Naive thymus-derived CD4-positive, alpha-beta T cell (primary cell): Measurements from ENCODE around the gene TDRD1. TPM values are rescaled to one million over a fixed set of nuclear protein-coding genes. Genes with fewer than 3 reads are reported as not detected.

ENCODE experiments used
- ATAC-seq: fragments of 150-1000 bp; cut with Tn5 transposase; 2 replicates; pipeline ENCODE4 v1.10.0; 2021; ENCODE audit warnings: mild to moderate bottlenecking, moderate library complexity
- CTCF ChIA-PET: fragments of 350-600 bp; sonication (Branson Sonifier 250); formaldehyde crosslinking; loops from one replicate; lab custom pipeline; 2021; ENCODE audit warnings: antibody characterized with exemption; lab: Charles Lee
- POLR2A ChIA-PET: fragments of 350-600 bp; sonication (Branson Sonifier 250); formaldehyde crosslinking; loops from one replicate; lab custom pipeline; 2021; ENCODE audit warnings: antibody characterized with exemption, inconsistent platforms; lab: Charles Lee
- DNase-seq, 9 donors: peaks; one replicate each; pipeline versions ENCODE4 v3.0.0 to v3.0.0-alpha.2; 2020 to 2022; ENCODE audit warnings: mixed read lengths in 1 of 9
- H3K27ac ChIP-seq: one replicate; pipeline ENCODE4 v1.7.0; 2013; ENCODE audit warnings: mild to moderate bottlenecking, low read depth, low read length, moderate library complexity
- H3K27me3 ChIP-seq, 2 donors: one replicate each; pipeline ENCODE4 v1.7.0; 2013; ENCODE audit warnings: low read length in 2 of 2, mild to moderate bottlenecking in 2 of 2, moderate library complexity in 2 of 2; ENCODE audit not compliant: control insufficient read depth in 2 of 2, insufficient read depth in 2 of 2
- H3K36me3 ChIP-seq, 3 experiments: 1 replicate in 2 of 3; 2 replicates in 1 of 3; pipeline ENCODE4 v1.7.0; 2013; ENCODE audit warnings: low read length in 3 of 3, mild to moderate bottlenecking in 3 of 3, moderate library complexity in 1 of 3; ENCODE audit not compliant: insufficient read depth in 3 of 3, control insufficient read depth in 2 of 3
- H3K4me1 ChIP-seq, 2 donors: one replicate each; pipeline ENCODE4 v1.7.0; 2013; ENCODE audit warnings: low read length in 2 of 2, mild to moderate bottlenecking in 2 of 2, moderate library complexity in 1 of 2; ENCODE audit not compliant: control insufficient read depth in 2 of 2, insufficient read depth in 2 of 2
- H3K4me3 ChIP-seq: 2 replicates; pipeline ENCODE4 v1.7.0; 2013; ENCODE audit warnings: mild to moderate bottlenecking, low read length
- H3K9me3 ChIP-seq, 3 experiments: 1 replicate in 2 of 3; 2 replicates in 1 of 3; pipeline ENCODE4 v1.7.0; 2013; ENCODE audit warnings: low read length in 3 of 3; ENCODE audit not compliant: control insufficient read depth in 2 of 3
- H3K27ac Mint-ChIP-seq, 9 donors: one replicate each; pipeline ENCODE4 v1.8.0; 2020 to 2022; ENCODE audit warnings: mixed read lengths in 9 of 9, mild to moderate bottlenecking in 8 of 9, moderate library complexity in 5 of 9, inconsistent platforms in 2 of 9
- H3K27me3 Mint-ChIP-seq, 5 donors: one replicate each; pipeline ENCODE4 v1.8.0; 2021 to 2022; ENCODE audit warnings: mixed read lengths in 5 of 5, mild to moderate bottlenecking in 1 of 5
- H3K36me3 Mint-ChIP-seq, 5 donors: one replicate each; pipeline ENCODE4 v1.8.0; 2020 to 2022; ENCODE audit warnings: mixed read lengths in 5 of 5, mild to moderate bottlenecking in 3 of 5, inconsistent platforms in 1 of 5
- H3K4me1 Mint-ChIP-seq, 7 donors: one replicate each; pipeline ENCODE4 v1.8.0; 2020 to 2022; ENCODE audit warnings: mixed read lengths in 7 of 7, mild to moderate bottlenecking in 3 of 7, inconsistent platforms in 1 of 7
- H3K4me3 Mint-ChIP-seq, 10 donors: one replicate each; pipeline ENCODE4 v1.8.0; 2020 to 2022; ENCODE audit warnings: mild to moderate bottlenecking in 10 of 10, mixed read lengths in 10 of 10, moderate library complexity in 6 of 10, inconsistent platforms in 2 of 10
- H3K9me3 Mint-ChIP-seq, 11 donors: one replicate each; pipeline ENCODE4 v1.8.0; 2020 to 2022; ENCODE audit warnings: mixed read lengths in 11 of 11, mild to moderate bottlenecking in 4 of 11, inconsistent platforms in 1 of 11, moderate library complexity in 1 of 11
- intact Hi-C, 2 donors: fragments of 100-400 bp; cut with micrococcal nuclease; formaldehyde crosslinking; loops; one replicate each; pipeline ENCODE4 v1.15.1; 2023
- polyA plus RNA-seq, 2 donors: library from polyadenylated mRNA; unstranded; fragments of 300-500 nt; fragmentation: Illumina TruSeq; gene quantifications; one replicate each; pipeline ENCODE4 v1.2.3, GENCODE V29; 2021
- total RNA-seq, 6 experiments: library from RNA in 5 of 6; stranded (reverse) in 5 of 6; gene quantifications; 1 replicate in 5 of 6; 2 replicates in 1 of 6; pipeline ENCODE4 v1.2.3 and lab custom pipeline; 2021 to 2026

The TDRD1 gene
- total and polyA plus RNA-seq, 7 experiments from 2014 or later: 0.05 to 0.49 (median 0.25) TPM; not detected in 1

DNA sequence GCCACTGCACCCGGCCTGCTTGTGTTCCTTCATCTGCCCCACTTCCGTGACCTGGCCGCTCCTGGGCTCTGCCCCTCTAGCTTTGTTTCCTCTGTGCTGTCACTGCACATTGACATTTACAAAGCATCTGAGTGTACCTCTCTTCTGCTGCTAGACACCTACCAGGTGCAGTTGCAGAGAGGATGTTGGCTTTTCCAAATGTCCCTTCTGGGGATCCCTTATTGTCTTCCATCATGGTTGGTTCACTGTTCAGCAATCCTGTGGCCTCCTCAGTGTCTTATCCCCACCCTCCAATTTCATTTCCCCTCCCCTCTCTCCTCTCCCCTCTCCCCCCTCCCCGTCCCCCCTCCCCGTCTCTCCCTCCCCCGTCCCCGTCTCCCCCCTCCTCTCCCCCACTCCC is 73.7 kb downstream of the TDRD1 start:
- Mint-ChIP-seq H3K4me1 (peaks cover 0 to 3% (median 2%) of the 10 kb centered on the region in 7 donors), H3K27me3 (peaks cover 0 to 15% (median 6%) of the 10 kb centered on the region in 5 donors), H3K9me3 (peaks cover 0 to 6% (median 0%) of the 10 kb centered on the region in 11 donors), H3K36me3 (no peaks in the 10 kb centered on the region), H3K4me3 (no peak overlapping the region), H3K27ac (no peak overlapping the region)
- CTCF ChIA-PET: no interaction called here
- POLR2A ChIA-PET: no interaction called here
- H3K36me3 ChIP-seq: no peaks in the 10 kb centered on the region
- no peaks in the 10 kb centered on the region for H3K27me3 ChIP-seq
- no peak for DNase-seq
- no peaks in the 10 kb centered on the region for H3K9me3 ChIP-seq
- intact Hi-C loops: no loop called here
- H3K4me1 ChIP-seq: no peaks in the 10 kb centered on the region
- no peak overlapping the region for H3K4me3 ChIP-seq
- ATAC-seq: no peak
- H3K27ac ChIP-seq: no peak overlapping the region

GRCh38 chr10:114255227-114255626 is 76.1 kb downstream of the TDRD1 start:
- no peak for DNase-seq
- intact Hi-C loops: no loop called here
- ChIA-PET POLR2A (no interaction called here), CTCF (no interaction called here)
- H3K4me1 ChIP-seq: no peaks in the 10 kb centered on the region
- H3K4me3 ChIP-seq: no peak overlapping the region
- peaks cover 0 to 6% (median 0%) of the 10 kb centered on the region in 11 donors for H3K9me3 Mint-ChIP-seq
- no peaks in the 10 kb centered on the region for H3K36me3 Mint-ChIP-seq
- no peak overlapping the region for H3K27ac ChIP-seq
- H3K9me3 ChIP-seq: no peaks in the 10 kb centered on the region
- H3K4me1 Mint-ChIP-seq: peaks cover 0 to 18% (median 12%) of the 10 kb centered on the region in 7 donors
- no peak overlapping the region for H3K4me3 Mint-ChIP-seq
- no peaks in the 10 kb centered on the region for H3K36me3 ChIP-seq
- no peak overlapping the region for H3K27ac Mint-ChIP-seq
- H3K27me3 Mint-ChIP-seq: peaks cover 0 to 10% (median 6%) of the 10 kb centered on the region in 5 donors
- no peaks in the 10 kb centered on the region for H3K27me3 ChIP-seq
- no peak for ATAC-seq

GRCh38 chr10:114256008-114256765 is 77.0 kb downstream of the TDRD1 start:
- ATAC-seq: no peak
- Histone ChIP-seq H3K4me1 (no peaks in the 10 kb centered on the region), H3K27ac (no peak overlapping the region), H3K27me3 (no peaks in the 10 kb centered on the region), H3K36me3 (no peaks in the 10 kb centered on the region), H3K4me3 (no peak overlapping the region), H3K9me3 (no peaks in the 10 kb centered on the region)
- H3K27me3 Mint-ChIP-seq: peaks cover 0 to 10% (median 3%) of the 10 kb centered on the region in 5 donors
- no peak for DNase-seq
- peaks cover 0 to 18% (median 12%) of the 10 kb centered on the region in 7 donors for H3K4me1 Mint-ChIP-seq
- POLR2A ChIA-PET: no interaction called here
- intact Hi-C loops: no loop called here
- H3K36me3 Mint-ChIP-seq: no peaks in the 10 kb centered on the region
- H3K4me3 Mint-ChIP-seq: no peak overlapping the region
- CTCF ChIA-PET: no interaction called here
- peak overlapping the region in 1 of 9 donors; percentile 4 for H3K27ac Mint-ChIP-seq
- peaks cover 0 to 6% (median 0%) of the 10 kb centered on the region in 11 donors for H3K9me3 Mint-ChIP-seq

- H3K4me1 Mint-ChIP-seq: peaks cover 0 to 18% (median 12%) of the 10 kb centered on the region in 7 donors
- DNase-seq (no peak), ATAC-seq (no peak)
- POLR2A ChIA-PET: no interaction called here
- H3K27me3 ChIP-seq: no peaks in the 10 kb centered on the region
- H3K9me3 Mint-ChIP-seq: peaks cover 0 to 6% (median 0%) of the 10 kb centered on the region in 11 donors
- peaks cover 0 to 10% (median 0%) of the 10 kb centered on the region in 5 donors for H3K27me3 Mint-ChIP-seq
- H3K4me1 ChIP-seq: no peaks in the 10 kb centered on the region
- no peak overlapping the region for H3K27ac Mint-ChIP-seq
- CTCF ChIA-PET: no interaction called here
- no peaks in the 10 kb centered on the region for H3K9me3 ChIP-seq
- H3K27ac ChIP-seq: no peak overlapping the region
- intact Hi-C loops: no loop called here
- H3K36me3 Mint-ChIP-seq: no peaks in the 10 kb centered on the region
- H3K4me3 Mint-ChIP-seq: no peak overlapping the region
- no peaks in the 10 kb centered on the region for H3K36me3 ChIP-seq
- H3K4me3 ChIP-seq: no peak overlapping the region
Observed at GRCh38 chr10:114256822-114257221, 77.7 kb downstream of the TDRD1 start.

GRCh38 chr10:114257498-114257897 is 78.3 kb downstream of the TDRD1 start:
- H3K4me3 Mint-ChIP-seq: no peak overlapping the region
- no peak overlapping the region for H3K27ac ChIP-seq
- H3K36me3 Mint-ChIP-seq: no peaks in the 10 kb centered on the region
- no peak for DNase-seq
- H3K27ac Mint-ChIP-seq: peak overlapping the region in 2 of 9 donors; percentile 6 to 39
- POLR2A ChIA-PET: no interaction called here
- no peak overlapping the region for H3K4me3 ChIP-seq
- H3K9me3 Mint-ChIP-seq: peaks cover 0 to 6% (median 0%) of the 10 kb centered on the region in 11 donors
- no peaks in the 10 kb centered on the region for H3K9me3 ChIP-seq
- H3K27me3 ChIP-seq: no peaks in the 10 kb centered on the region
- no peaks in the 10 kb centered on the region for H3K4me1 ChIP-seq
- no peak for ATAC-seq
- no peaks in the 10 kb centered on the region for H3K36me3 ChIP-seq
- peaks cover 0 to 18% (median 12%) of the 10 kb centered on the region in 7 donors for H3K4me1 Mint-ChIP-seq
- CTCF ChIA-PET: no interaction called here
- peaks cover 0 to 6% (median 0%) of the 10 kb centered on the region in 5 donors for H3K27me3 Mint-ChIP-seq
- intact Hi-C loops: no loop called here

GRCh38 chr10:114258274-114258840 is 79.2 kb downstream of the TDRD1 start:
- peaks cover 0 to 4% (median 0%) of the 10 kb centered on the region in 11 donors for H3K9me3 Mint-ChIP-seq
- peaks cover 0 to 18% (median 12%) of the 10 kb centered on the region in 7 donors for H3K4me1 Mint-ChIP-seq
- ChIA-PET POLR2A (no interaction called here), CTCF (no interaction called here)
- H3K4me1 ChIP-seq: no peaks in the 10 kb centered on the region
- DNase-seq (peak in 2 of 9 donors; percentile 23 to 31), ATAC-seq (no peak)
- H3K4me3 Mint-ChIP-seq: no peak overlapping the region
- no peaks in the 10 kb centered on the region for H3K36me3 Mint-ChIP-seq
- no peak overlapping the region for H3K4me3 ChIP-seq
- H3K36me3 ChIP-seq: no peaks in the 10 kb centered on the region
- H3K27ac ChIP-seq: no peak overlapping the region
- intact Hi-C loops: no loop called here
- peak overlapping the region in 6 of 9 donors; percentile 5 to 54 (median 22) for H3K27ac Mint-ChIP-seq
- no peaks in the 10 kb centered on the region for H3K27me3 ChIP-seq
- peaks cover 0 to 6% (median 0%) of the 10 kb centered on the region in 5 donors for H3K27me3 Mint-ChIP-seq
- H3K9me3 ChIP-seq: no peaks in the 10 kb centered on the region
